Muscle of arm (tissue), 12 donors: ENCODE measurements around the gene ZNF546. TPM values are rescaled to one million over a fixed set of nuclear protein-coding genes. Genes with fewer than 3 reads are reported as not detected.
A peak's percentile ranks its signal among the peaks of the same experiment; 100 is the strongest.

Experiments
- DNase-seq: peaks from one replicate; pipeline ENCODE4 v3.0.0-alpha.2; 2013
- polyA plus RNA-seq, 12 donors: library from polyadenylated mRNA; unstranded; fragments of 120-200 nt; gene quantifications; one replicate each; pipeline ENCODE4 v1.2.1, GENCODE V29; 2013; ENCODE audit not compliant: insufficient read length in 12 of 12

ZNF546 gene
- polyA plus RNA-seq, 12 donors = 2.0 to 7.5 (median 4.9) TPM; not detected in 1

DNA sequence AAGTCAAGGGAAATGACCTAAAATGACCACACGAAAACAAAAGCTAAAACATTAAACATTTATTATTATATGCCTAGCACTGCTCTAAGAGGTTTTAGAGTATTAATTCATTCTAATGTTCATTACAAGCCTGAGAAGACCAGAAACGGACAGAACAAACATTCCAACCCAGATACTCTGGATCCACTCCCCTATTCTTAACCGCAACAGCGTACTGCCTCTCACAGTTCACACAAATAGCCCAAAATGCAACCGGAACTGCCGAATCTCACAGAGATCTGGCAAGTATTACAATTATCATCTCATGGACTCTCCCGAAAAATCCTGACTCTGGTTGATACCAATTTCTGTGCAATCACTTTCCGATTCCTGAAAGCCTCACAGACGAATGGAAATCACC lies 57.8 kb downstream of the ZNF546 start:
- no peak for DNase-seq

DNA sequence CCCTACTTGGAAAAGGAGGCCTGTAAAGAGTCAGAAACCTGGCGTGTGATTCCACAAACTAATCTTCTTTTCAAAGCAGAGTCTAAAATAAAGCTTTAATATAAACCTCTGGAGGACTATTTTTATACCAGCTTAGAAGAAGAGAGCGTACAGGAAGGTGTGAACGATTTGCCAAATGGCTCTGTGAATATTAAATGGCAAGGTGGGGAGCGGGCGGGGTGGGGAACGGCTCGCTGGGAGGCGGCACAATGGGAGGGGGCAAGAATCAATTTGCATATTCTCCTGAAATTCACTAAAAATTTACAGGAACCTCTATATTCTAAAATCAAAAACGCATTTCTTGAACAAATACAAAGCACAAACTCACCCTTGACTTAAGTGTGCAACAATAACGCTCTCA lies 58.2 kb downstream of the ZNF546 start:
- DNase-seq = no peak

DNA sequence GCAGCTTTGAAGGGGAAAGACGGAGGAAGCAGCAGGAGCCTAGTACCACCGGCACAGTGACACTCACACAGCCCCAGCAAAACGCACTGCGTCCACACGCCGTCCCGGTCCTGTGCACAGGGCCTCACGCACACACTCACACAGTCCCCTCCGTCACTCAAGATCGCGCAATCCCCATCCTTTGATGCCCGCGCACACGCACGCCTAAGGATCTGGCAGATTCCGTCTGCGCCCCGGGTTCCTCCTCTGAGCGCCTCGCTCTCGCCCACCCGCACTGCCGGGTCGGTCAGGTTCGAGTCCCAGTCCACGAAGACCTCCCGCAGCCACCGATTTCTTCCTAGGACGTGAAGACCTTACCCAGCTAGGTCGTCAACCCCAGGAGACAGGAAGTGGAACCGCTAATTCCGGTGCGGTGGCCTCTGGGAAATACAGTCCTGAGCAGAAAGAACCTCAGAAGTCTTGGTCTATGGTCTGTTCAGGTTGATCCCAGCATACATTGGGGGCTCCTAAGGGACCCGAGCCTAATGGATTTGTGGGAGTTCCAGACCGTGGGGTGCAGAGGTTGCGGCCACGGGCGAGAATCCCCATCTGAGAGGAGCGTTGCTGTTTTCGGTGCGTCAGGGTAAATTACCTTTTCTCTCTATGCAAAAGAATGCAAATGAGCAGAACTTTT lies 59.1 kb downstream of the ZNF546 start, which contains the start of gene ZNF780B:
Gene ZNF780B, minus strand, starts transcription at position 400 of the 673 bp plus-strand sequence. CDS start 5,899 bp downstream, outside the sequence.
- DNase-seq = peak; percentile 57

DNA sequence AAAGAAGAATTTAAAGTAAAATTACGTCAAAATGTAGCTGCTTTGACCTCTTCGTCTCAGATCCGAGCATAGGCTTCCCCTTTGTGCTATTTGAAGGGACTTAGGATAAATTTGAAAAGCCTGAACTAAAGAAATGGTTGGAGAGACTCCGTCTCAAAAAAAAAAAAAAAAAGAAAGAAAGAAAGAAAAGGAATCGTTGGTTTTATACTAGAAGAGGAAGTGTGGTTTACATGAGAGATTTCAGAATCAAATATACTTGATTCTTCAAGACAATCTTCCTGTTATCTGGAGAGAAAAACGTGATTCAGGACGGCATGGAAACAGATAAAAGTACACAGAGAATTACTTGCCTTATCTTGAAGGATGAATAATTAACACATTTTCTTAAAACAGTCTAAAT lies 59.6 kb downstream of the ZNF546 start:
- DNase-seq = no peak

DNA sequence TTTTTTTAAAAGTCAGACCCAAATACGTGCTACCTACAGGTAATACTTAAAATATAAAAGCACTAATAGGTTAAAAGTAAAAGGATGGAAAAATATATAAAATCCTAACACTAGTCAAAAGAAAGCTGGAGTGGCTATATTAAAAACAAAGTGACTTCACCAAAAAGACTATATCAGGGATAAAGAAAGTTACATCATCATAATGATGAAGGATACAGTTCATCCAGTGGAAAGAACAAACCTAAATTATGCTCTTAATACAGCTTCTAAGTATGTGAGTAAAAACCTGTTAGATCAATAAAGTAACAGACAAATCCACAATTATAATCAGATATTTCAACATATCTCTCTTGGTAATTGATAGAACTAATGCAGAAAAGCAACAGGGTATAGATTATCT lies 60.3 kb downstream of the ZNF546 start:
- DNase-seq = no peak

DNA sequence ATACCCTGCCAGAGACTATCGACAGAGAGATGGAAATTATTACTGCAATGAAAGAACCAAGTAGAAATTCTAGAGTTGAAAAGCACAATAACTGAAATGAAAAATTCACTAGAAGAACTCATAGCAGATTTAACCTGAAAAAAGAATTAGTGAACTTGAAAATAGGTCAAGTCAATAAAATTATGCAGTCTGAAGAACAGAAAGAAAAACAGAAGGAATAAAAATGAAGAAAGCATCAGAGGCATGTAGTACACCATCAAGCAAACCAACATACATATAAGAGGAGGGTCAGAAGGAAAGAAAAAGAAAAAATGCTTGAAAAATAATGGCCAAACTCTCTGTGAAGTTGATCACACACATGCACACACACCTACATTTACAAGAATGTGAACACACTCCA lies 62.8 kb downstream of the ZNF546 start:
- no peak for DNase-seq

DNA sequence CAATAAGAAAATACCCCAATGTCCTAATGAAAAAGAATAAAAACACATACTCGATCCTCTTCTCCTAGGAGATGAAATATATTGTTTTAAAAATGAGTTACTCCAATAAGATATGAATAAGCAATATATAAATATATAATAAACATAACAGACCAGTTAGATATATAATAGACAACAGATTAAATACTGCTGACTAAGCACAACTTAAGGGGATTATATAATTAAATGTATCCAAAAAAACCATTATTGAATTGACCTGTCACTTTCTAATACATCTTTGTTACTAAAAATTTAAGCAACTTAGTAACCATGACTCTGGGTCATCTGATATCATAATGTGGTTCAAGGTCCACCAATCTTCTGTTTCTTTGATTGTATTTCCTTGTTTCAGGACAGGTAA lies 73.2 kb downstream of the ZNF546 start:
- no peak for DNase-seq

Other genes starting within 250 kb of the ZNF546 start
- gene LEUTX, start 218.2 kb upstream of the ZNF546 start, polyA plus RNA-seq = not detected
- 10 to 100 TPM in 11 of 12 donors, not detected in 1; 30.2 to 72.9 (median 46.0) TPM for gene DYRK1B, start 162.9 kb upstream of the ZNF546 start, polyA plus RNA-seq
- 100 to 1,000 TPM in 11 of 12 donors, not detected in 1; 213 to 300 (median 229) TPM for gene FBL, start 150.7 kb upstream of the ZNF546 start, polyA plus RNA-seq
- gene FCGBP, start 62.4 kb upstream of the ZNF546 start, polyA plus RNA-seq = 10 to 100 TPM in 2 of 12 donors, 1 to 10 TPM in 9, not detected in 1; 2.2 to 75.3 (median 4.8) TPM
- gene PSMC4, start 25.9 kb upstream of the ZNF546 start, polyA plus RNA-seq = 10 to 100 TPM in 11 of 12 donors, not detected in 1; 47.7 to 58.4 (median 51.3) TPM
- 10 to 100 TPM in 7 of 12 donors, 1 to 10 TPM in 4, not detected in 1; 8.4 to 33.7 (median 14.4) TPM for gene ZNF780B, start 59.2 kb downstream of the ZNF546 start, polyA plus RNA-seq
- gene ZNF780A, start 93.9 kb downstream of the ZNF546 start, polyA plus RNA-seq = 10 to 100 TPM in 4 of 12 donors, 1 to 10 TPM in 7, not detected in 1; 6.8 to 12.6 (median 9.0) TPM
- 10 to 100 TPM in 2 of 12 donors, 1 to 10 TPM in 9, not detected in 1; 6.0 to 15.5 (median 7.9) TPM for gene MAP3K10, start 194.4 kb downstream of the ZNF546 start, polyA plus RNA-seq
- under 1 TPM in 6 of 12 donors, not detected in 6; 0.11 to 0.26 (median 0.15) TPM for gene TTC9B, start 221.3 kb downstream of the ZNF546 start, polyA plus RNA-seq
- gene CCNP, start 229.6 kb downstream of the ZNF546 start, polyA plus RNA-seq = under 1 TPM in 10 of 12 donors, not detected in 2; 0.14 to 0.57 (median 0.34) TPM